Dermis microvascular lymphatic vessel endothelial cell (primary cell): ENCODE measurements around the gene ROR2. TPM values are rescaled to one million over a fixed set of nuclear protein-coding genes. Genes with fewer than 3 reads are reported as not detected.
A peak's percentile ranks its signal among the peaks of the same experiment; 100 is the strongest.

Experiments used
- DNase-seq, 2 donors: peaks; one replicate each; pipeline versions ENCODE4 v3.0.0 to v3.0.0-alpha.2; 2010; ENCODE audit warnings: low read depth in 2 of 2
- total RNA-seq: library from RNA; depleted of rRNA; stranded (reverse); fragments of >200 nt; gene quantifications from 2 replicates; pipeline ENCODE4 v1.2.1, GENCODE V29; 2014

The ROR2 gene
- total RNA-seq, 1 donor from 2014 or later = not detected

- DNase-seq = no peak
These were observed 47.4 kb downstream of the ROR2 start for GRCh38 chr9:91902475-91903125.

- DNase-seq = no peak
These were observed 49.2 kb downstream of the ROR2 start for GRCh38 chr9:91900797-91901177.

DNA sequence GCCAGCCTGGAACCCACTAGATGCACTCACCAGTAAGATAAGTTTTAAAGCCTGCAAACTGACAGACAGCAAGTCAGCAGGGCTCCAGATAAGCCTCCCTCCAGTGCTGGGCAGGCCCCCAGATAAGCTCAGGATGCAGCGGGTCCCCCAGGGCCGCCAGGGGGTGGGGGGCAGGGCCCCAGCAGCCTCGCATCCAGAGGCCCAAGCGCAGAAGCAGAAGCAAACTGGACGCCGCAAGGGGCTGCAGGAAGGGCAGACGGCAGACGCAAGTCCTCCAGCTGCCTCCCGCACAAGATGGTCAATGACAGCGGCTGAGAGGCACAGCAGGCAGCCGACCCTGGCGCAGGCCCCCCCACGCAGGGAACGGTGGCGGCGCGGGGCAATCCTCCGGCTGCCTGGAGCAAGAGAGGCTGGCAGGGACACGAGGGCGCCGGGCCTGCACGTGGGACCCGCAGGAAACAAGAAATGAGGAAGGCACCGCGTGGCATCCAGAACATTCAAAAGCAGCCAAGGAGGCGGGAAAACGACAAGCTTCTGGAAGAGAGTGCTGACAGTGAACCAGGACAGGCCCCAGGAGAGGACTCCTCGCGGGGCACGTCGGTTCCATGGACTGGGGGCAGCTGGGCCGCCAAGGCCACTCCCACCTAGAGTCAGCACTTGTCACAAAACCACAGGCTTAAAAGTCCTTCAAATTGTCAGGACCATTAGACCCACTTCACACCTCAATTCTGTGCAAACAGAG, 49.8 kb downstream of the ROR2 start:
- DNase-seq = no peak

DNA sequence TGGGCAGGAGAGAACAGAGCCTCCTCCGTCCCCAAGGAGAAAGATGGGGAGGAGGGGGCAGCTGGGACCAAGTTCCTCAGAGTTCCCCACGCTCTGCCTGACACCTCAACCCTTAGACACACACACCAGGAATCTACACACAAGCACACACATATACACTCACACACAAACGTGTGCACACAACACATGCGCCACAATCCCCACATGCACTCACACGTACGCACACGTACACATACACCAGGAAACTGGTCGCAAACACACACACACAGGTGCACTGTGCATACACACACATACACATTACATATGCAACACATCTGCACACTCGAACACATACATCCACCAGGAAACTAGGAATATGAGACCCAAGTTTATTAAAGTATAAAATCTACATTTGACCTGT, 50.4 kb downstream of the ROR2 start:
- DNase-seq = no peak

DNA sequence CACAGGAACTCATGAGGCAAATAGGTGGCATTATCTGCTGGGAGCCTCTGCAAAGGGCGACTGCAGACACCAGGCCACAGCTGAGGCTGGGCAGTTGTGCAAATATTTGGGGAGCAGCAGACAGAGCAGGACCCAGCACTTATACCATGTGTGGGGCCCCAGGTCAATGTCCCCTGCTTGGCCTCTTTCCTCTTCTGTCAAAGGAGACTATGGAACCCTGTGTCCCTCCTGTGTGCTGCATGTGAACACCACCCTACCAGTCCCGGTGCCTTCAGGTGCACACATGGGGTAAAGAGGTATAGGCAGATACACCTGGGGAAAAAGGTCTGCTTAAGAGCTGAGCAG, 50.8 kb downstream of the ROR2 start:
- no peak for DNase-seq

DNA sequence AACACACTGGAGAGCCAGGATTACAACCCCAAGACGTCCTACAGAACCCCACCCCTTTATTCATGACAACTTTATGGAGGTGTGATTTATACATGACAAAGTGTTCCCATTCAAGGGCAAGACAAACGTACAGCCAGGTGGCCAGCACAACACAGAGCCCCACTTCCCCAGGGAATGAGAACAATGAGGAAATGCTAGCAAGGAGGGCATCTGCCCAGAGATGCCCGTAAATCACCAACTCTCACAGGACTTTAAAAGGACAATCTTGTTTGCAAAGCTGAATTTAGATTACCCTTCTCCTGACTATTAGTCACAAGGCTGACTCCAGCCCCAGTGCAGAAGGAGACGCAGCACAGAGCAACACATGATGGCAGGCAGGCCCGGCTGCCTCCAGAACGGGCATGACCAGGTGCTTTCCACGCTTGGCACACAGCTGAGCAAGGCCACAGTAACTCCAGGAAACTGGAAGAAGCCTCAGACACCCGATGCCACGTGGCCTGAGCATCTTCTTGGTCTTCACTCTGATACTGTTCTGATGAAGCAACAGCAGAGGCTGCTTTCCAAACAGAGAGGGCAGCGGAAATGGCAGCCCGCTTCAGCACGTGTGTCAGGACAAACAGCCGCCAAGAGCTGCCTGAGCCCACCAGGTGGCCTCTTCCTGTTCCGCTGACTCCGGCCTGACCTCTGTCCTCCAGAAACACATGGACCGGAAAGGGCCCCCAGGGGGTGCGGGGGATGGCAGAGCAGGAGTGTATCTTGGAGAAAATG, 51.4 kb downstream of the ROR2 start:
- DNase-seq = peak; percentile 4 to 5

DNA sequence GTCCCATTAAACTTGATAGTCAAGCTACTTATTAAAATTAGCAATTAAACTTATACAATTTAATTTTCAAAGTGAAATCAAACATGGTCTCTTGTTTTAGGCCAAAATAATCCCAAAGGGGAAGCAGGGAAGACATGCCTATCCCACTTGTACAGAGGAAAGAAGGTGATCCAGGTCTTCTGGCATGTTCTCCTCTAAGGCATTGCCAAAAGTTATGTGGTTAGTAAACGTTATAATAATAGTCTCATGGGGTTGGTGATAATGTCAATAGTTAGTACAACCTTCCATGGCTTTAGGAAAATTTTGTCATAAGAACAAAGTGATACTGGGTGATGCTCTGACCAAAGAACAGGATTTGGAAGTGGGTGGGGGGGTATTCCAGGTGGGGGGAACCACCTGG, 52.8 kb downstream of the ROR2 start:
- no peak for DNase-seq

- DNase-seq = no peak
These were observed 53.4 kb downstream of the ROR2 start for GRCh38 chr9:91896513-91897121.

DNA sequence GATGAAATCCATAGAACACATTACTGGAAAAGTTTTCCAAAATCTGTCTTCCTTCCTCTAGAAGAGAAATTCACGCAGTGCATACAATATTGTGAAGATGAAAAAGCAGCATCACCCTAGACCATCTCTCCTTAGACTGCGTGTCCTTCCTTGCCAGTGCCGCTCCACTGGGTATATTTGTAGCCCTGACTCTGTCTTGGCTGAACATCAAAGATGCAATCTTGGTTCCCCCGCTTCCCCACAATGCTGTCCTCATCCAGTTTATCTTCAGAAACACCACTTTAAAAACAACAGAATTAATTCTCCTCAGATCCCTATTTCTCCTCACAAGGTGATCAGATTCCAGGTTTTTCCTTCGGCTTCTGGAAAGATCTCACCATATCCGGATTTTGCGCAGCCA, 53.9 kb downstream of the ROR2 start:
- no peak for DNase-seq

- DNase-seq = no peak
These were observed 55.5 kb downstream of the ROR2 start for GRCh38 chr9:91894536-91894935.

DNA sequence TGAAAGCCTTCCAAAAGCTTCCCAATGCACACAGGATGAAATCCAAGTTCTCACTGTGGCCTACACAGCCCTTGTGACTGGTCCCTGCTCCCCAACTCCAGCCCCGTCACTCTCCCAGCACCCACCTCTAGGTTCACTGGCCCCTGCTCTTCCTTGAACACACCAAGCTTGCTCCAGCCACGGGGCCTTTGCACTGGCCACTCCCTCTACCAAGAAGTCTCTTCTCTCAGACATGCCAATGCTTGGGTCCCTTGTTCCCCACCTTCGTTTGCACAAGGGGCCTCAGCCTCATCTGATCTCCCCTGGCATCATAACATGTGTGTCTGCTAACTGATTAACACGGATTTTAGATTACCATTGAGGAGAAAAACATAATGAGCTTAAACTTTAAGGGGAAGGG, 56.0 kb downstream of the ROR2 start:
- no peak for DNase-seq

DNA sequence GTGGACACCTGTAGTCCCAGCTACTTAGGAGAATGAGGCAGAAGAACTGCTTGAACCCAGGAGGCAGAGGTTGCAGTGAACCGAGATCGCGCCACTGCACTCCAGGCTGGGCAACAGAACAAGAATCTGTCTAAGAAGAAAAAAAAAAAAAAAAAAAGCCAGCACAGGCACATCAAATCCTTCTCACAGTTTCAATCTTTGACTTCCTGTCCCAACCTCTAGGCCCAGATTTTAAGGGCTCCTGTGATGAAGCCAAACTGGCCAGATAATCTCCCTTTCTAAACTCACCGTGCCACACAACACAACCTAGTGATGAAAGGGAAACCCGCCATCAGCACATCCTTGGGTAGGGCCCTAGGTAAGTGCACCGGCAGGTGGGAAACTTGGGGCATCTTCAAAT, 58.1 kb downstream of the ROR2 start:
- no peak for DNase-seq

DNA sequence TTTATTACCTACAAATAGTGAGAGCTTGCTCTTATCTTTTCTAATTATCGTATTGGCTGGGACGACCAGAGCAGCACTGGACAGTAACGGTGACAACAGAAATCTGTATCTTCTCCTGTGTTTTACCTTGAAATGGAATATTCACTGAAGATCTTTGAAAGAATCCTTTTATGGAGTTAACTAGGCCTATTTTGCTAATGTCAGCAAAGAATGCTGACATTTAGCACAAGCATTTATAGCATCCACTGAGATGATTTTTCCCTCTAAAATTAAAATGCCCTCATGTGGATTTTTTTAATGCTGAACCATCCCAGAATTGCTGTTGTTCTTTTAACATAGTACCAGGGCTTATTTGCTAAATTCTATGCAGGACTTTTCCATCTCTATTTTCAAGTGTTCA, 59.4 kb downstream of the ROR2 start:
- no peak for DNase-seq

DNA sequence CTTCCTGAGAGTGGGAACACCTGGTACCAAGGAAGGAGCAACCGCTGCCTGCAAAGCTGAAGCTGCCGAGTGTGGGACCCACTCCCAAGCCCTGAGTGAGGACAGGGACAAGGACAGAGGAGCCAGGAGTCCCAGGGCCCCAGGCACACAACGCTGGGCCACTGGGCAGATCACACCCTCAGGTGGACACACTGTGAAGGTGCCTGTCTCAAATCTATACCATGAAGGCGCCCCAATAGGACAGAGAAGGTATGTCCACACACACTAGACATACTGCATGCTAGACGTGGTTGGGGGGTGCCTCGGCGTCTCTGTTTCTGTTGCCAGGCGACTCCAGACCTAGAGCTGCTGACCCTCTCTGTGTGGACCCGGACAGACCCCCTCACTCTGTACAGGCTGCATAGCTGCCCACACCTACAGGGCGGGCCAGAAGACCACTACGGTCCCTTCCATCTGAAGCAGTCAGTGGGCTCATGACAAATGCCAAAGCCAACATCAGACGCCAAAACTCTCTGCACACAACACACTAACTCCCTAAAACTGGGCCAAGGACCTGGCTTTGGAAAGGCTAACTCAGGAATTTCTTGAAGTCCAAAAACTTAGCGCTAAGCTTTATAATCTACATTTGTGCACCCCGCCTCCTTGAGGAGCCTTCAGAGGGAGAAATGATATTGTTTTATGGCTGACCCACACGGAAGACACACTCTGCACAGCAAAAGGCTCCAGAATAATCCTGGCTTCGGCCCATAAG, 60.7 kb downstream of the ROR2 start:
- DNase-seq = no peak

DNA sequence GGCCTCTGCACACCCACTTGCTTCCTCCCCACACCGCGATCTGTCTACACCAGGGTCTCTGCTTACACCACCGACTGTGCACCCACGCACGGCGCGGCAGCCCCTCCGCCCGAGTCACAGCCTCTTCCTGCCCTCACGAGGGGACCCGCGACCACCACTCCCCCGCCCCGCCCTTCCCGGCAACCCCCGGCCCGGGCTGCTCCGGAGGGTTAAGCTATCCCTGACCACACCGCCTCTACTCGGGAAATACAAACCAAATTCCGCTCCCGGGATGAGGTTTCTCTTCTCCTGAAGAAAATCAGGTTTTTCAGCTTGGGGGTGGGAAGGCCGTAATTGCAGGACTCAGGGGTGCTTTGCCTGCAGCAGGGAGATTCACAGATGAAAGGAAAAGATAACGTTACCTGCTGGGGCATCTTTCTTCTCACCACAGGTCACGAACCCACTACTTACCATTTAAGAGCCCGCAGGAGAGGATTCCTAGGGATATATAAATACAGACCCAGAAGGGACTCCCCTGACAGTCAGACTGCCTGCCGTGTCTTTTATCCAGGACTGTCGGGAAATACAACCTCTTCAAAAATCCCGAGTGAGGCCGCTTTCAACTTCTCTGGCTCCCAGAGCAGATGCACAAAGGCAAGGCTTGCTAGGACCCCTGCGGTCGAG, 63.5 kb downstream of the ROR2 start:
- DNase-seq = no peak

GRCh38 chr9:91885746-91886413, 64.1 kb downstream of the ROR2 start:
- DNase-seq = no peak

- DNase-seq = no peak
These were observed 65.0 kb downstream of the ROR2 start for GRCh38 chr9:91884696-91885687.

DNA sequence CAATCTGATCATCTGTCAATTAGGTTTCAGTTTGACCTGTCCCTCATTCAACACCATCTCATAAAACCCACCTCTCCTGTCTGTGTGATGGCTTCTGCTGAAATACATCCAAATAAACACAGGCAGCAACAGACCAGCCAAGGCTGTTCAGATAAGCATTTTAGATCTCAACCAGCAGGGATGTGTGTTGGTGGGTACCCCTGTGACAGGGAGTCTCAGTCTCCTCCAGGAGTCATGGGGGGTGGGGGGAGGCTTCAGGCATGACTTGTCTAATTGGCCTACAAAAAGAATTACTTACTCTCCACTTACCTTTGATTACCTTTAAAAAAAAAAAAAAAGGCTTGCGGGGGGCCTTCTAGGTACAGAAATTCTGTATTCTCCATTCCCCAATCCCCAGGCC, 65.9 kb downstream of the ROR2 start:
- DNase-seq = no peak

GRCh38 chr9:91883503-91883902, 66.5 kb downstream of the ROR2 start:
- no peak for DNase-seq
